GM08714 (cell line): ENCODE results near the gene UBE2C.
"Not testable (repeated sequence)": the region's sequence is repeated elsewhere in the genome, so short reads cannot be mapped to it uniquely, and the experiment has no call there.

Experiments used
- H3K4me3 ChIP-seq: fragments of 200-500 bp; sonication (Bioruptor generic); 2 replicates; pipeline ENCODE4 v1.5.1; 2014; ENCODE audit warnings: mild to moderate bottlenecking, low read length, inconsistent platforms
- ZNF274 ChIP-seq: IDR thresholded peaks from 2 replicates; pipeline ENCODE4 v1.6.1; 2012; ENCODE audit warnings: mild to moderate bottlenecking, low read depth, low read length

UBE2C gene

GRCh38 chr20:45782890-45783289 lies 29.6 kb upstream of the UBE2C start:
- no peak for TF ChIP-seq ZNF274
- H3K4me3 ChIP-seq: no peak overlapping the region

- no peak overlapping the region for H3K4me3 ChIP-seq
- no peak for TF ChIP-seq ZNF274
These were observed 28.7 kb upstream of the UBE2C start for GRCh38 chr20:45783656-45784294.

GRCh38 chr20:45788351-45788750 lies 24.1 kb upstream of the UBE2C start:
- H3K4me3 ChIP-seq: no peak overlapping the region
- TF ChIP-seq ZNF274: no peak

- H3K4me3 ChIP-seq: peak overlapping the region; percentile 86
- no peak for TF ChIP-seq ZNF274
These were observed 19.9 kb upstream of the UBE2C start for GRCh38 chr20:45792317-45793118.

GRCh38 chr20:45796337-45797065 lies 15.9 kb upstream of the UBE2C start:
- no peak overlapping the region for H3K4me3 ChIP-seq
- no peak for TF ChIP-seq ZNF274

GRCh38 chr20:45797510-45797909 lies 14.9 kb upstream of the UBE2C start:
- H3K4me3 ChIP-seq: not testable (repeated sequence)

- H3K4me3 ChIP-seq: not testable (repeated sequence)
These were observed 14.5 kb upstream of the UBE2C start for GRCh38 chr20:45797955-45798354.

GRCh38 chr20:45798935-45799642 lies 13.4 kb upstream of the UBE2C start:
- H3K4me3 ChIP-seq: no peak overlapping the region
- TF ChIP-seq ZNF274: no peak

- TF ChIP-seq ZNF274: no peak
- H3K4me3 ChIP-seq: no peak overlapping the region
These were observed 10.6 kb upstream of the UBE2C start for GRCh38 chr20:45801851-45802250.

GRCh38 chr20:45810191-45810970 lies 2.1 kb upstream of the UBE2C start:
- no peak overlapping the region for H3K4me3 ChIP-seq
- no peak for TF ChIP-seq ZNF274

GRCh38 chr20:45813006-45813340 lies 529 bp downstream of the UBE2C start:
- H3K4me3 ChIP-seq: peak overlapping the region; percentile 84
- no peak for TF ChIP-seq ZNF274

- peak overlapping the region; percentile 84 for H3K4me3 ChIP-seq
- TF ChIP-seq ZNF274: no peak
These were observed 1.0 kb downstream of the UBE2C start for GRCh38 chr20:45813489-45813888.

- H3K4me3 ChIP-seq: peak overlapping the region; percentile 15; the same call in 1 of the 2 replicates
These were observed 1.9 kb downstream of the UBE2C start for GRCh38 chr20:45814314-45814713.

GRCh38 chr20:45816951-45817350 lies 4.5 kb downstream of the UBE2C start:
- no peak for TF ChIP-seq ZNF274
- no peak overlapping the region for H3K4me3 ChIP-seq

More at GRCh38 chr20:45814314-45814713, 1.9 kb downstream of the UBE2C start:
- TF ChIP-seq ZNF274: no peak
